Measurements from ENCODE around the gene STH. TPM values are rescaled to one million over a fixed set of nuclear protein-coding genes. Genes with fewer than 3 reads are reported as not detected.

Gene STH
- total RNA-seq, 1 experiment from 2014 or later: not detected

DNA sequence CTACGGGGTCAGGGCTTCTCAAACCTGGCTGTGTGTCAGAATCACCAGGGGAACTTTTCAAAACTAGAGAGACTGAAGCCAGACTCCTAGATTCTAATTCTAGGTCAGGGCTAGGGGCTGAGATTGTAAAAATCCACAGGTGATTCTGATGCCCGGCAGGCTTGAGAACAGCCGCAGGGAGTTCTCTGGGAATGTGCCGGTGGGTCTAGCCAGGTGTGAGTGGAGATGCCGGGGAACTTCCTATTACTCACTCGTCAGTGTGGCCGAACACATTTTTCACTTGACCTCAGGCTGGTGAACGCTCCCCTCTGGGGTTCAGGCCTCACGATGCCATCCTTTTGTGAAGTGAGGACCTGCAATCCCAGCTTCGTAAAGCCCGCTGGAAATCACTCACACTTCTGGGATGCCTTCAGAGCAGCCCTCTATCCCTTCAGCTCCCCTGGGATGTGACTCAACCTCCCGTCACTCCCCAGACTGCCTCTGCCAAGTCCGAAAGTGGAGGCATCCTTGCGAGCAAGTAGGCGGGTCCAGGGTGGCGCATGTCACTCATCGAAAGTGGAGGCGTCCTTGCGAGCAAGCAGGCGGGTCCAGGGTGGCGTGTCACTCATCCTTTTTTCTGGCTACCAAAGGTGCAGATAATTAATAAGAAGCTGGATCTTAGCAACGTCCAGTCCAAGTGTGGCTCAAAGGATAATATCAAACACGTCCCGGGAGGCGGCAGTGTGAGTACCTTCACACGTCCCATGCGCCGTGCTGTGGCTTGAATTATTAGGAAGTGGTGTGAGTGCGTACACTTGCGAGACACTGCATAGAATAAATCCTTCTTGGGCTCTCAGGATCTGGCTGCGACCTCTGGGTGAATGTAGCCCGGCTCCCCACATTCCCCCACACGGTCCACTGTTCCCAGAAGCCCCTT lies 10.9 kb downstream of the STH start:
- no peak overlapping the region for H3K4me3 ChIP-seq (ENCODE audit: low read depth in 2 of 2, low read length in 2 of 2)
- ATAC-seq: peak; percentile 40; the same call in 1 of the 2 replicates
- BruUV-seq (replicated peaks): no TSS peak
- H3K27me3 ChIP-seq (ENCODE audit: control insufficient read depth, insufficient read depth, low read length): no peaks in the 10 kb centered on the region
- in situ Hi-C loops (cut with HindIII; ENCODE audit: low pct_unique_long_range_greater_than_20kb, low sequenced_read_pairs): no loop called here
- intact Hi-C loops (cut with micrococcal nuclease; ENCODE audit: unreplicated experiment): no loop called here
- POLR2A ChIA-PET: no interaction called here
- no peaks in the 10 kb centered on the region for H3K4me1 ChIP-seq (ENCODE audit: control insufficient read depth, insufficient read depth, low read length)
- H3K36me3 ChIP-seq (ENCODE audit: control insufficient read depth, insufficient read depth, low read length): no peaks in the 10 kb centered on the region
- TF ChIP-seq, protein P1, sequence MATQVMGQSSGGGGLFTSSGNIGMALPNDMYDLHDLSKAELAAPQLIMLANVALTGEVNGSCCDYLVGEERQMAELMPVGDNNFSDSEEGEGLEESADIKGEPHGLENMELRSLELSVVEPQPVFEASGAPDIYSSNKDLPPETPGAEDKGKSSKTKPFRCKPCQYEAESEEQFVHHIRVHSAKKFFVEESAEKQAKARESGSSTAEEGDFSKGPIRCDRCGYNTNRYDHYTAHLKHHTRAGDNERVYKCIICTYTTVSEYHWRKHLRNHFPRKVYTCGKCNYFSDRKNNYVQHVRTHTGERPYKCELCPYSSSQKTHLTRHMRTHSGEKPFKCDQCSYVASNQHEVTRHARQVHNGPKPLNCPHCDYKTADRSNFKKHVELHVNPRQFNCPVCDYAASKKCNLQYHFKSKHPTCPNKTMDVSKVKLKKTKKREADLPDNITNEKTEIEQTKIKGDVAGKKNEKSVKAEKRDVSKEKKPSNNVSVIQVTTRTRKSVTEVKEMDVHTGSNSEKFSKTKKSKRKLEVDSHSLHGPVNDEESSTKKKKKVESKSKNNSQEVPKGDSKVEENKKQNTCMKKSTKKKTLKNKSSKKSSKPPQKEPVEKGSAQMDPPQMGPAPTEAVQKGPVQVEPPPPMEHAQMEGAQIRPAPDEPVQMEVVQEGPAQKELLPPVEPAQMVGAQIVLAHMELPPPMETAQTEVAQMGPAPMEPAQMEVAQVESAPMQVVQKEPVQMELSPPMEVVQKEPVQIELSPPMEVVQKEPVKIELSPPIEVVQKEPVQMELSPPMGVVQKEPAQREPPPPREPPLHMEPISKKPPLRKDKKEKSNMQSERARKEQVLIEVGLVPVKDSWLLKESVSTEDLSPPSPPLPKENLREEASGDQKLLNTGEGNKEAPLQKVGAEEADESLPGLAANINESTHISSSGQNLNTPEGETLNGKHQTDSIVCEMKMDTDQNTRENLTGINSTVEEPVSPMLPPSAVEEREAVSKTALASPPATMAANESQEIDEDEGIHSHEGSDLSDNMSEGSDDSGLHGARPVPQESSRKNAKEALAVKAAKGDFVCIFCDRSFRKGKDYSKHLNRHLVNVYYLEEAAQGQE (IDR thresholded peaks at IDR 0.05; ENCODE audit: insufficient read depth in 1 of 2, low read depth in 2 of 2, low read length in 1 of 2): no peak
- TF ChIP-seq, protein P2, sequence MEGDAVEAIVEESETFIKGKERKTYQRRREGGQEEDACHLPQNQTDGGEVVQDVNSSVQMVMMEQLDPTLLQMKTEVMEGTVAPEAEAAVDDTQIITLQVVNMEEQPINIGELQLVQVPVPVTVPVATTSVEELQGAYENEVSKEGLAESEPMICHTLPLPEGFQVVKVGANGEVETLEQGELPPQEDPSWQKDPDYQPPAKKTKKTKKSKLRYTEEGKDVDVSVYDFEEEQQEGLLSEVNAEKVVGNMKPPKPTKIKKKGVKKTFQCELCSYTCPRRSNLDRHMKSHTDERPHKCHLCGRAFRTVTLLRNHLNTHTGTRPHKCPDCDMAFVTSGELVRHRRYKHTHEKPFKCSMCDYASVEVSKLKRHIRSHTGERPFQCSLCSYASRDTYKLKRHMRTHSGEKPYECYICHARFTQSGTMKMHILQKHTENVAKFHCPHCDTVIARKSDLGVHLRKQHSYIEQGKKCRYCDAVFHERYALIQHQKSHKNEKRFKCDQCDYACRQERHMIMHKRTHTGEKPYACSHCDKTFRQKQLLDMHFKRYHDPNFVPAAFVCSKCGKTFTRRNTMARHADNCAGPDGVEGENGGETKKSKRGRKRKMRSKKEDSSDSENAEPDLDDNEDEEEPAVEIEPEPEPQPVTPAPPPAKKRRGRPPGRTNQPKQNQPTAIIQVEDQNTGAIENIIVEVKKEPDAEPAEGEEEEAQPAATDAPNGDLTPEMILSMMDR (IDR thresholded peaks at IDR 0.05): no peak
- TF ChIP-seq SIN3A (IDR thresholded peaks at IDR 0.05; ENCODE audit: borderline replicate concordance, insufficient read depth, low read depth, low read length): no peak
- TF ChIP-seq POLR2AphosphoS5 (IDR thresholded peaks at IDR 0.05; ENCODE audit: low read depth, low read length): no peak
- TF ChIP-seq TCF7L2 (IDR thresholded peaks at IDR 0.05; ENCODE audit: low read depth, low read length): no peak
- H3K9me3 ChIP-seq (ENCODE audit: control insufficient read depth, insufficient read depth, low read depth, low read length): no peaks in the 10 kb centered on the region
- DNase-seq (ENCODE audit: low read depth, low spot score): no peak
- CTCF ChIA-PET: no interaction called here
- H3K27ac ChIP-seq (ENCODE audit: low read length): no peak overlapping the region

DNA sequence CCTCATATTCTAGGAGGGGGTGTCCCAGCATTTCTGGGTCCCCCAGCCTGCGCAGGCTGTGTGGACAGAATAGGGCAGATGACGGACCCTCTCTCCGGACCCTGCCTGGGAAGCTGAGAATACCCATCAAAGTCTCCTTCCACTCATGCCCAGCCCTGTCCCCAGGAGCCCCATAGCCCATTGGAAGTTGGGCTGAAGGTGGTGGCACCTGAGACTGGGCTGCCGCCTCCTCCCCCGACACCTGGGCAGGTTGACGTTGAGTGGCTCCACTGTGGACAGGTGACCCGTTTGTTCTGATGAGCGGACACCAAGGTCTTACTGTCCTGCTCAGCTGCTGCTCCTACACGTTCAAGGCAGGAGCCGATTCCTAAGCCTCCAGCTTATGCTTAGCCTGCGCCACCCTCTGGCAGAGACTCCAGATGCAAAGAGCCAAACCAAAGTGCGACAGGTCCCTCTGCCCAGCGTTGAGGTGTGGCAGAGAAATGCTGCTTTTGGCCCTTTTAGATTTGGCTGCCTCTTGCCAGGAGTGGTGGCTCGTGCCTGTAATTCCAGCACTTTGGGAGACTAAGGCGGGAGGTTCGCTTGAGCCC lies 11.6 kb downstream of the STH start:
- intact Hi-C loops (cut with micrococcal nuclease; ENCODE audit: unreplicated experiment): no loop called here
- POLR2A ChIA-PET: no interaction called here

More for the DNA sequence above, 11.6 kb downstream of the STH start:
- Histone ChIP-seq H3K36me3 (ENCODE audit: control insufficient read depth, insufficient read depth, low read length) (no peaks in the 10 kb centered on the region), H3K4me3 (ENCODE audit: low read depth in 2 of 2, low read length in 2 of 2) (no peak overlapping the region), H3K9me3 (ENCODE audit: control insufficient read depth, insufficient read depth, low read depth, low read length) (no peaks in the 10 kb centered on the region), H3K27me3 (ENCODE audit: control insufficient read depth, insufficient read depth, low read length) (no peaks in the 10 kb centered on the region), H3K4me1 (ENCODE audit: control insufficient read depth, insufficient read depth, low read length) (no peaks in the 10 kb centered on the region), H3K27ac (ENCODE audit: low read length) (no peak overlapping the region)
- CTCF ChIA-PET: no interaction called here
- peak; percentile 71 for ATAC-seq
- TF ChIP-seq, protein P1 (IDR thresholded peaks at IDR 0.05; ENCODE audit: insufficient read depth in 1 of 2, low read depth in 2 of 2, low read length in 1 of 2): no peak
- TF ChIP-seq TCF7L2 (IDR thresholded peaks at IDR 0.05; ENCODE audit: low read depth, low read length): no peak
- TF ChIP-seq, protein P2 (IDR thresholded peaks at IDR 0.05): no peak
- no peak for TF ChIP-seq POLR2AphosphoS5 (IDR thresholded peaks at IDR 0.05; ENCODE audit: low read depth, low read length)
- no peak for TF ChIP-seq SIN3A (IDR thresholded peaks at IDR 0.05; ENCODE audit: borderline replicate concordance, insufficient read depth, low read depth, low read length)
- in situ Hi-C loops (cut with HindIII; ENCODE audit: low pct_unique_long_range_greater_than_20kb, low sequenced_read_pairs): no loop called here
- no peak for DNase-seq (ENCODE audit: low read depth, low spot score)
- no TSS peak for BruUV-seq (replicated peaks)
